A549 (cell line): ENCODE results near the gene PKDCC.

Experiments
- CTCF ChIP-seq: fragments of >200 bp; sonication (Bioruptor Twin); formaldehyde crosslinking; IDR thresholded peaks from 3 replicates; pipeline ENCODE4 v1.5.1; 2016
- KDM5A ChIP-seq: fragments of 200-600 bp; sonication (generic); IDR thresholded peaks from 2 replicates; pipeline ENCODE4 v1.6.1; 2016; ENCODE audit warnings: antibody characterized with exemption, mild to moderate bottlenecking
- MAX ChIP-seq: IDR thresholded peaks from 2 replicates; pipeline ENCODE4 v1.6.1; 2012
- REST ChIP-seq: fragments of 200-600 bp; sonication (generic); IDR thresholded peaks from 2 replicates; pipeline ENCODE4 v1.6.1; 2016; ENCODE audit warnings: antibody characterized with exemption, mild to moderate bottlenecking, moderate library complexity

- TF ChIP-seq CTCF (no peak), KDM5A (no peak), MAX (no peak), REST (no peak)
These were observed 2.5 kb upstream of the PKDCC start for GRCh38 chr2:42045352-42045751.
